Smooth muscle cell (in vitro differentiated cells): Measurements from ENCODE around the gene NDUFA13. TPM values are rescaled to one million over a fixed set of nuclear protein-coding genes. Genes with fewer than 3 reads are reported as not detected.

ENCODE experiments used
- DNase-seq: peaks from one replicate; lab custom pipeline; 2025; ENCODE audit not compliant: unreplicated experiment; lab: John Stamatoyannopoulos, UW
- H2AFZ ChIP-seq: fragments of 200-600 bp; sonication (generic); 2 replicates; pipeline ENCODE4 v1.6.0; 2016; ENCODE audit warnings: antibody characterized with exemption, low read depth, mild to moderate bottlenecking
- H3F3A ChIP-seq: fragments of 200-600 bp; sonication (generic); 2 replicates; pipeline ENCODE4 v1.6.0; 2017; ENCODE audit warnings: antibody characterized with exemption, low read depth
- H3K27ac ChIP-seq: fragments of 200-600 bp; sonication (generic); 2 replicates; pipeline ENCODE4 v1.5.1; 2016; ENCODE audit warnings: low read depth, mild to moderate bottlenecking
- H3K27me3 ChIP-seq: fragments of 200-600 bp; sonication (generic); 2 replicates; pipeline ENCODE4 v1.6.1; 2016; ENCODE audit warnings: low read depth, mild to moderate bottlenecking
- H3K36me3 ChIP-seq: fragments of 200-600 bp; sonication (generic); 2 replicates; pipeline ENCODE4 v1.5.1; 2016; ENCODE audit warnings: low read depth
- H3K4me1 ChIP-seq: fragments of 200-600 bp; sonication (generic); 2 replicates; pipeline ENCODE4 v1.5.1; 2016; ENCODE audit warnings: low read depth
- H3K4me2 ChIP-seq: fragments of 200-600 bp; sonication (generic); 2 replicates; pipeline ENCODE4 v1.6.0; 2016; ENCODE audit warnings: mild to moderate bottlenecking
- H3K4me3 ChIP-seq: fragments of 200-600 bp; sonication (generic); 2 replicates; pipeline ENCODE4 v1.5.1; 2016; ENCODE audit warnings: mild to moderate bottlenecking
- H3K79me2 ChIP-seq: fragments of 200-600 bp; sonication (generic); 2 replicates; pipeline ENCODE4 v1.6.0; 2016; ENCODE audit warnings: low read depth, mild to moderate bottlenecking
- H3K9ac ChIP-seq: fragments of 200-600 bp; sonication (generic); 2 replicates; pipeline ENCODE4 v1.6.0; 2016; ENCODE audit warnings: low read depth
- H3K9me3 ChIP-seq: fragments of 200-600 bp; sonication (generic); replicated peaks from 2 replicates; pipeline ENCODE4 v1.5.1; 2016; ENCODE audit warnings: low read depth
- H4K20me1 ChIP-seq: fragments of 200-600 bp; sonication (generic); 2 replicates; pipeline ENCODE4 v1.6.0; 2016; ENCODE audit warnings: low read depth
- WGBS: methylation state at CpG from one replicate; pipeline ENCODE4 v1.1.7; 2016; ENCODE audit warnings: low lambda C conversion rate; 5-methylcytosine and 5-hydroxymethylcytosine counted together
- polyA plus RNA-seq: library from polyadenylated mRNA; unstranded; fragments of >200 nt; fragmentation: Nextera tagmentation; extraction: Ambion mirVana; gene quantifications from 2 replicates; pipeline ENCODE4 v1.2.1, GENCODE V29; 2016
- total RNA-seq: library from RNA; depleted of rRNA; stranded (reverse); fragments of >200 nt; gene quantifications from 2 replicates; pipeline ENCODE4 v1.2.3, GENCODE V29; 2014
- TF ChIP-seq, protein P1 (sequence below): fragments of 200-600 bp; sonication (generic); IDR thresholded peaks from 2 replicates; pipeline ENCODE4 v1.5.1; 2017; ENCODE audit warnings: borderline replicate concordance, mild to moderate bottlenecking, antibody characterized with exemption; ENCODE audit not compliant: insufficient read depth, poor library complexity, severe bottlenecking

NDUFA13 gene
- total and polyA plus RNA-seq, 2 experiments from 2014 or later, result 42.3 to 559 TPM

- Histone ChIP-seq H3K27me3 (no peaks in the 10 kb centered on the region), H3K9me3 (no peaks in the 10 kb centered on the region), H3K4me3 (no peak overlapping the region), H3K79me2 (peaks cover 18% of the 10 kb centered on the region), H2AFZ (no peak overlapping the region), H3K36me3 (no peaks in the 10 kb centered on the region), H4K20me1 (peaks cover 7% of the 10 kb centered on the region), H3K4me1 (no peaks in the 10 kb centered on the region), H3F3A (no peaks in the 10 kb centered on the region), H3K27ac (no peak overlapping the region), H3K4me2 (no peak overlapping the region), H3K9ac (no peak overlapping the region)
- TF ChIP-seq, protein P1, sequence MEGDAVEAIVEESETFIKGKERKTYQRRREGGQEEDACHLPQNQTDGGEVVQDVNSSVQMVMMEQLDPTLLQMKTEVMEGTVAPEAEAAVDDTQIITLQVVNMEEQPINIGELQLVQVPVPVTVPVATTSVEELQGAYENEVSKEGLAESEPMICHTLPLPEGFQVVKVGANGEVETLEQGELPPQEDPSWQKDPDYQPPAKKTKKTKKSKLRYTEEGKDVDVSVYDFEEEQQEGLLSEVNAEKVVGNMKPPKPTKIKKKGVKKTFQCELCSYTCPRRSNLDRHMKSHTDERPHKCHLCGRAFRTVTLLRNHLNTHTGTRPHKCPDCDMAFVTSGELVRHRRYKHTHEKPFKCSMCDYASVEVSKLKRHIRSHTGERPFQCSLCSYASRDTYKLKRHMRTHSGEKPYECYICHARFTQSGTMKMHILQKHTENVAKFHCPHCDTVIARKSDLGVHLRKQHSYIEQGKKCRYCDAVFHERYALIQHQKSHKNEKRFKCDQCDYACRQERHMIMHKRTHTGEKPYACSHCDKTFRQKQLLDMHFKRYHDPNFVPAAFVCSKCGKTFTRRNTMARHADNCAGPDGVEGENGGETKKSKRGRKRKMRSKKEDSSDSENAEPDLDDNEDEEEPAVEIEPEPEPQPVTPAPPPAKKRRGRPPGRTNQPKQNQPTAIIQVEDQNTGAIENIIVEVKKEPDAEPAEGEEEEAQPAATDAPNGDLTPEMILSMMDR, result no peak
- WGBS, result 98% methylated on average over 33 of the region's 33 CpGs
- no peak for DNase-seq
These were observed 17.6 kb upstream of the NDUFA13 start for GRCh38 chr19:19498255-19498991.

DNA sequence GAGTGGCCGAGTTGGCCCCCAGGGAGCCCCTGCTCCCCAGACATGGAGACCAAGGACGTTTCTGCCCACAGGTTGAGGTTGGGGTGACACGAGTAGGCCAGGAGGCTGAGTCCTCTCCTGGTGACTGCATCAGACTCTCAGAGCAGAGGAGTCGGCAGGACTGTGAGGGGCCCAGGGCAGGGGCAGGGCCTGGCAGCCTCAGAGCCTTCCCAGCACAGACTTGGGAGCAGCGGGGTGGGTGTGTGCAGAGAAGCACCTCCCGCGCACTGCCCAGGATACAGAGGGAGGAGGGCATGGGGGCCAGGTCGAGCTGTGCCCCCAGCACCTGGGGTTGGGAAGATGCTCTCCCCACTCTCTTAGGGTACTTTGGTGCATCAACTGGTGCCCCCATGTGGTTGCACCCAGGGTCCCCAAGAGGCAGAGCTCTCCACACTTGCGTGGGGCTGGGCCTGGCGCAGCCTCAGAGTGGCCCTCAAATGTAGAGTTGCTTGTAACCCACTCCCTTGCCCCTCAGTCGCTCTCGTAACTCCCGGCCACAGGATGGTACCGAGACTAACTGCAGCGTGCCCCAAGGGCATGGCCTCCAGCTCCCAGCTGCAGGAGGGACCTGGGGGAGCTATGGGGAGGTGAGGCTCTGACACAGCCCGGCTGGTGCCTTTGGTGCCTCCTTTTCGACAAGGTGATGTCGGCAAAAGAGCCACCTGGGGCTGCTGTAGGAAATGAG lies 16.6 kb upstream of the NDUFA13 start:
- Histone ChIP-seq H3K9me3 (no peaks in the 10 kb centered on the region), H3K9ac (no peak overlapping the region), H3K79me2 (peaks cover 18% of the 10 kb centered on the region), H3F3A (no peaks in the 10 kb centered on the region), H3K27ac (no peak overlapping the region), H3K4me2 (no peak overlapping the region), H2AFZ (no peak overlapping the region), H3K4me3 (no peak overlapping the region), H3K36me3 (no peaks in the 10 kb centered on the region), H4K20me1 (no peaks in the 10 kb centered on the region), H3K4me1 (no peaks in the 10 kb centered on the region), H3K27me3 (no peaks in the 10 kb centered on the region)
- 92% methylated on average over 18 of the region's 18 CpGs for WGBS
- no peak for DNase-seq
- TF ChIP-seq, protein P1, result no peak

DNA sequence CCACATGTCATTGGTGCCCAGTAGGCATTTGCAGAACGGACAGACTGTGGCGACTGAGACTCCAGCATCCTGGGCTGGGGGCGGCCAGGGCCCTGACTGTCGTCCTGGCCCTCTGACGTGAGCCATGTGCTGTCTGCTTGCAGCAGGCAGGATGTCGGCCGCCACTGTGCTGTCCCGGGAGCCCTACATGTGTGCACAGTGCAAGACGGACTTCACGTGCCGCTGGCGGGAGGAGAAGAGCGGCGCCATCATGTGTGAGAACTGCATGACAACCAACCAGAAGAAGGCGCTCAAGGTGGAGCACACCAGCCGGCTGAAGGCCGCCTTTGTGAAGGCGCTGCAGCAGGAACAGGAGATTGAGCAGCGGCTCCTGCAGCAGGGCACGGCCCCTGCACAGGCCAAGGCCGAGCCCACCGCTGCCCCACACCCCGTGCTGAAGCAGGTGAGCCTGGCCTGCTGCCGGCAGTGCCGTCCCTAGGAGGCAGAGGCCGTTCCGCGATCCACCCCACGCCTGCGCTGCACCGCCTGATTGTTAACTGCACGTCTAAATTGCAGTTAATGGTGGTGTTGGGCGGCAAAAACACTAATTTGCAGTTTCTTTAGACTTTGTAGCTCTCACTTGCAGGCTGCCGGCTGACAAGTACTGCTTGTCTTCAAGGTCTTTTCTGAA lies 14.9 kb upstream of the NDUFA13 start:
- no peak for DNase-seq
- H3F3A ChIP-seq, result no peaks in the 10 kb centered on the region
- H3K36me3 ChIP-seq, result no peaks in the 10 kb centered on the region
- no peak overlapping the region for H2AFZ ChIP-seq
- H3K27me3 ChIP-seq, result no peaks in the 10 kb centered on the region
- no peak overlapping the region for H3K4me2 ChIP-seq
- H3K27ac ChIP-seq, result no peak overlapping the region
- TF ChIP-seq, protein P1, result no peak
- WGBS, result 97% methylated on average over 32 of the region's 34 CpGs
- H3K9me3 ChIP-seq, result no peaks in the 10 kb centered on the region
- no peak overlapping the region for H3K4me3 ChIP-seq
- H3K9ac ChIP-seq, result no peak overlapping the region
- peaks cover 8% of the 10 kb centered on the region for H3K79me2 ChIP-seq
- no peaks in the 10 kb centered on the region for H3K4me1 ChIP-seq
- no peaks in the 10 kb centered on the region for H4K20me1 ChIP-seq
